Endothelial cell of umbilical vein (primary cell): Measurements from ENCODE around the gene PSKH1. TPM values are rescaled to one million over a fixed set of nuclear protein-coding genes. Genes with fewer than 3 reads are reported as not detected.
A peak's percentile ranks its signal among the peaks of the same experiment; 100 is the strongest.

Source experiments
- BruUV-seq: library from RNA; stranded (reverse); fragments of 400-500 nt; replicated peaks from 2 replicates; lab custom pipeline; 2021; lab: Mats Ljungman, UMichigan
- CTCF ChIA-PET: fragments of 300-600, 350-600 bp; sonication (Branson Sonifier 250); formaldehyde crosslinking; loops from one replicate; lab custom pipeline; 2021; ENCODE audit warnings: antibody characterized with exemption, inconsistent platforms; lab: Charles Lee
- POLR2A ChIA-PET: fragments of 300-600, 350-600 bp; sonication (Branson Sonifier 250); formaldehyde crosslinking; loops from one replicate; lab custom pipeline; 2021; ENCODE audit warnings: antibody characterized with exemption, inconsistent platforms; lab: Charles Lee
- DNase-seq: peaks from one replicate; pipeline ENCODE4 v3.0.0-alpha.2; 2011; ENCODE audit warnings: low read depth, low spot score
- FAIRE-seq: peaks from 2 replicates; lab custom pipeline; 2011; peaks lifted over from hg19 to GRCh38; lab: Jason Lieb, UNC
- H2AFZ ChIP-seq: 2 replicates; pipeline ENCODE4 v1.6.0; 2012; ENCODE audit warnings: low read depth, low read length, control low read depth, inconsistent platforms
- H3K27ac ChIP-seq: 2 replicates; pipeline ENCODE4 v1.5.1; 2011; ENCODE audit warnings: low read depth, mild to moderate bottlenecking, control low read depth, low read length, moderate library complexity; ENCODE audit not compliant: insufficient read depth
- H3K27me3 ChIP-seq, 2 experiments: 2 replicates each; pipeline versions ENCODE4 v1.6.0 to v1.6.1; 2011; ENCODE audit warnings: low read length in 2 of 2, mixed read lengths in 1 of 2; ENCODE audit not compliant: control insufficient read depth in 2 of 2, insufficient read depth in 2 of 2
- H3K36me3 ChIP-seq, 2 experiments: 2 replicates in 1 of 2; 3 replicates in 1 of 2; pipeline ENCODE4 v1.5.1; 2011; ENCODE audit warnings: low read length in 2 of 2, mild to moderate bottlenecking in 1 of 2, moderate library complexity in 1 of 2; ENCODE audit not compliant: control insufficient read depth in 2 of 2, insufficient read depth in 2 of 2; ENCODE audit errors: extremely low read depth in 1 of 2
- H3K4me1 ChIP-seq: 3 replicates; pipeline ENCODE4 v1.5.1; 2011; ENCODE audit warnings: mild to moderate bottlenecking, low read length; ENCODE audit not compliant: control insufficient read depth, insufficient read depth; ENCODE audit errors: extremely low read depth
- H3K4me2 ChIP-seq: 2 replicates; pipeline ENCODE4 v1.6.1; 2011; ENCODE audit warnings: low read length, control low read depth, mixed read lengths; ENCODE audit not compliant: insufficient read depth
- H3K4me3 ChIP-seq, 3 experiments: fragments of 200-600 bp in 1 of 3; sonication (generic), shearing (Covaris generic) in 1 of 3; replicated peaks in 1 of 3; 2 replicates each; pipeline ENCODE4 v1.5.1; 2011 to 2016; ENCODE audit warnings: control low read depth in 3 of 3, low read length in 3 of 3, mild to moderate bottlenecking in 2 of 3, inconsistent platforms in 1 of 3, low read depth in 1 of 3, moderate library complexity in 1 of 3; ENCODE audit not compliant: insufficient read depth in 1 of 3
- H3K79me2 ChIP-seq: 2 replicates; pipeline ENCODE4 v1.6.0; 2012; ENCODE audit warnings: low read length, inconsistent platforms; ENCODE audit not compliant: control insufficient read depth, insufficient read depth
- H3K9ac ChIP-seq: replicated peaks from 2 replicates; pipeline ENCODE3; 2011; ENCODE audit warnings: low read length, control low read depth; ENCODE audit not compliant: insufficient read depth; ENCODE audit errors: extremely low read depth
- H3K9me1 ChIP-seq: replicated peaks from 3 replicates; pipeline ENCODE4 v1.6.0; 2011; ENCODE audit warnings: mild to moderate bottlenecking, low read length; ENCODE audit not compliant: control insufficient read depth, insufficient read depth; ENCODE audit errors: extremely low read depth
- H3K9me3 ChIP-seq: replicated peaks from 2 replicates; pipeline ENCODE4 v1.5.1; 2012; ENCODE audit warnings: low read length, inconsistent platforms; ENCODE audit not compliant: control insufficient read depth, insufficient read depth
- H4K20me1 ChIP-seq: replicated peaks from 2 replicates; pipeline ENCODE3; 2011; ENCODE audit warnings: mild to moderate bottlenecking, low read length; ENCODE audit not compliant: control insufficient read depth, insufficient read depth; ENCODE audit errors: extremely low read depth
- GATA2 ChIP-seq: IDR thresholded peaks from 2 replicates; pipeline ENCODE4 v1.7.0; 2011; ENCODE audit warnings: low read depth, mild to moderate bottlenecking, moderate library complexity, mixed read lengths, low read length; ENCODE audit not compliant: insufficient read length, insufficient read depth
- POLR2A ChIP-seq: IDR thresholded peaks from 2 replicates; pipeline ENCODE4 v1.6.1; 2012; ENCODE audit warnings: low read depth, mild to moderate bottlenecking, control low read depth, low read length
- dilution Hi-C: fragments of 300-500 bp; cut with MboI; formaldehyde crosslinking; loops from one replicate; pipeline ENCODE4 v1.15.0; 2019; ENCODE audit warnings: low sequenced_read_pairs; ENCODE audit not compliant: extremely low pct_ligation_motif_present
- intact Hi-C: fragments of 100-400 bp; cut with micrococcal nuclease; formaldehyde crosslinking; loops from one replicate; pipeline ENCODE4 v1.10.0; 2022
- polyA plus RNA-seq, 4 experiments: library from polyadenylated mRNA; depleted of rRNA in 3 of 4; stranded (reverse) in 3 of 4; unstranded in 1 of 4; fragments of >200 nt; gene quantifications; 2 replicates each; pipeline versions ENCODE4 v1.2.1 to v1.2.3, GENCODE V29; 2011 to 2012; ENCODE audit warnings: missing spikeins in 1 of 4
- total RNA-seq: library from RNA; stranded (reverse); gene quantifications from 2 replicates; pipeline ENCODE4 v1.2.3, GENCODE V29; 2021
- TF ChIP-seq, protein P1 (sequence below), 2 donors: IDR thresholded peaks; 1 replicate in 1 of 2; 2 replicates in 1 of 2; pipeline ENCODE4 v1.5.1; 2011; ENCODE audit warnings: low read length in 2 of 2, mild to moderate bottlenecking in 2 of 2, moderate library complexity in 2 of 2, control low read depth in 1 of 2, inconsistent platforms in 1 of 2, low read depth in 1 of 2; ENCODE audit not compliant: insufficient read depth in 1 of 2; ENCODE audit errors: extremely low read depth in 1 of 2

Gene PSKH1
- total and polyA plus RNA-seq, 2 donors (not counting 3 experiments of a cell fraction or from before 2014, with no cell fraction given) = 25.9 to 42.6 TPM

DNA sequence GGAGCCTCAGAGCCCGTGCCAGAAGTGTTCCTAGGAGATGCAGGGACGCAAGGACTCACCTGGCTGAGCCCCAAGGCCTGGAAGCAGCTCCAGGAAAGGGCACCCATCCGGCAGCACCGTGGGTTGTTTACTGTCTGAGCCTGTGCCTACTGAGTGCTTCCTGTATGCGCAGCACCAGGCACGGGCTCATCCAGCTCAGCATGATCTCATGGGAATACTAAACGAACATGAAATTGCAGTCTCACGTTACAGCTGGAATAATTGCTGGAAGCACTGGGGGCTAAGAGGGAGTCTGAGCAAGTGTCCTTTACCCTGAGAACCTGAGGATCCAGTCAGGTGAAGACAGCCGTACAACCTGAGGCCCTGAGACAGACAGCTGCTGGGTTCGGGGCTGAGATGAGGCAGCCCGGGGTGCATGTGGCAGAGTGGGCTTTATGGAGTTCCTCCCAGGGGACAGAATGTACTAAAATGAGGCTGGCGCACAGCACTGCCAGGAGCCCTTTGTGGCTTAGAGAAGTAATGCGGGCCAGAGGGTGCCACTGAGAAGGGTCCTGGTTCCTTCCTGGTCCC lies 33.2 kb downstream of the PSKH1 start:
- peak overlapping the region; percentile 35 for H3K27ac ChIP-seq
- POLR2A ChIA-PET = no interaction called here

More for the DNA sequence above, 33.2 kb downstream of the PSKH1 start:
- dilution Hi-C loops = no loop called here
- Histone ChIP-seq H3K9me1 (no peaks in the 10 kb centered on the region), H3K9me3 (no peaks in the 10 kb centered on the region), H4K20me1 (no peaks in the 10 kb centered on the region), H3K27me3 (no peaks in the 10 kb centered on the region), H3K4me2 (no peak overlapping the region), H3K36me3 (peaks cover 0 to 16% of the 10 kb centered on the region in 2 experiments), H3K9ac (peak overlapping the region; percentile 35), H3K4me3 (no peak overlapping the region), H3K79me2 (no peaks in the 10 kb centered on the region), H3K4me1 (peaks cover 10% of the 10 kb centered on the region), H2AFZ (no peak overlapping the region)
- TF ChIP-seq, protein P1, sequence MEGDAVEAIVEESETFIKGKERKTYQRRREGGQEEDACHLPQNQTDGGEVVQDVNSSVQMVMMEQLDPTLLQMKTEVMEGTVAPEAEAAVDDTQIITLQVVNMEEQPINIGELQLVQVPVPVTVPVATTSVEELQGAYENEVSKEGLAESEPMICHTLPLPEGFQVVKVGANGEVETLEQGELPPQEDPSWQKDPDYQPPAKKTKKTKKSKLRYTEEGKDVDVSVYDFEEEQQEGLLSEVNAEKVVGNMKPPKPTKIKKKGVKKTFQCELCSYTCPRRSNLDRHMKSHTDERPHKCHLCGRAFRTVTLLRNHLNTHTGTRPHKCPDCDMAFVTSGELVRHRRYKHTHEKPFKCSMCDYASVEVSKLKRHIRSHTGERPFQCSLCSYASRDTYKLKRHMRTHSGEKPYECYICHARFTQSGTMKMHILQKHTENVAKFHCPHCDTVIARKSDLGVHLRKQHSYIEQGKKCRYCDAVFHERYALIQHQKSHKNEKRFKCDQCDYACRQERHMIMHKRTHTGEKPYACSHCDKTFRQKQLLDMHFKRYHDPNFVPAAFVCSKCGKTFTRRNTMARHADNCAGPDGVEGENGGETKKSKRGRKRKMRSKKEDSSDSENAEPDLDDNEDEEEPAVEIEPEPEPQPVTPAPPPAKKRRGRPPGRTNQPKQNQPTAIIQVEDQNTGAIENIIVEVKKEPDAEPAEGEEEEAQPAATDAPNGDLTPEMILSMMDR (IDR thresholded peaks at IDR 0.05; ENCODE audit: extremely low read depth in 1 of 2, insufficient read depth in 1 of 2, low read depth in 1 of 2, low read length in 2 of 2) = peak; percentile 13 to 17
- TF ChIP-seq GATA2 = no peak
- no peak for TF ChIP-seq POLR2A
- CTCF ChIA-PET = interaction anchor here (0.6 to 6.1 kb wide), 17 partner anchors 9 to 405 kb away, joined by 3 to 106 read pairs (median 5); partner anchors contain the start of gene NRN1L
- intact Hi-C loops = loop anchor here (10.0 kb wide), 1 partner anchor 401 kb away; the partner anchor contains the start of gene RIPOR1
- DNase-seq (peak; percentile 79), FAIRE-seq (peak; percentile 75)
- no TSS peak for BruUV-seq
